Measurements from ENCODE around the gene STXBP6. TPM values are rescaled to one million over a fixed set of nuclear protein-coding genes. Genes with fewer than 3 reads are reported as not detected.

The STXBP6 gene
- total RNA-seq, 1 experiment from 2014 or later, result not detected

DNA sequence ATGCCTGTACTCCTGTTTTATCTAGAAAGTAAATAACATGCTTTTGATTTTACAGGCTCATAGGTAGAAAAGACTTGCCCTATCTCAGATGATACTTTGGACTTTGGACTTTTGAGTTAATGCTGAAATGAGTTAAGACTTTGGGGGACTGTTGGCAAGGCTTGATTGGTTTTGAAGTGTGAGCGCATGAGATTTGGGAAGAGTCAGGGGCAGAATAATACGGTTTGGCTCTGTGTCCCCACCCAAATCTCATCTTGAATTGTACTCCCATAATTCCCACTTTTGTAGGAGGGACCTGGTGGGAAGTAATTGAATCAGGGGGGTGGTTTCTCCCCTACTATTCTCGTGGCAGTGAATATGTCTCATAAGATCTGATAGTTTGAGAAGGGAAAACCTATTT, 259.8 kb downstream of the STXBP6 start:
- ChIA-PET CTCF (no interaction called here), POLR2A (no interaction called here)
- H3K4me1 ChIP-seq (ENCODE audit: control insufficient read depth, insufficient read depth, low read length), result no peaks in the 10 kb centered on the region
- in situ Hi-C loops (cut with HindIII; ENCODE audit: low pct_unique_long_range_greater_than_20kb, low sequenced_read_pairs) (no loop called here), intact Hi-C loops (cut with micrococcal nuclease; ENCODE audit: unreplicated experiment) (no loop called here)
- no peak for DNase-seq (ENCODE audit: low read depth, low spot score)
- H3K27me3 ChIP-seq (ENCODE audit: control insufficient read depth, insufficient read depth, low read length), result no peaks in the 10 kb centered on the region
- H3K4me3 ChIP-seq (ENCODE audit: low read depth in 2 of 2, low read length in 2 of 2), result no peak overlapping the region
- ATAC-seq, result no peak
- BruUV-seq (replicated peaks), result no TSS peak
- TF ChIP-seq, protein P1, sequence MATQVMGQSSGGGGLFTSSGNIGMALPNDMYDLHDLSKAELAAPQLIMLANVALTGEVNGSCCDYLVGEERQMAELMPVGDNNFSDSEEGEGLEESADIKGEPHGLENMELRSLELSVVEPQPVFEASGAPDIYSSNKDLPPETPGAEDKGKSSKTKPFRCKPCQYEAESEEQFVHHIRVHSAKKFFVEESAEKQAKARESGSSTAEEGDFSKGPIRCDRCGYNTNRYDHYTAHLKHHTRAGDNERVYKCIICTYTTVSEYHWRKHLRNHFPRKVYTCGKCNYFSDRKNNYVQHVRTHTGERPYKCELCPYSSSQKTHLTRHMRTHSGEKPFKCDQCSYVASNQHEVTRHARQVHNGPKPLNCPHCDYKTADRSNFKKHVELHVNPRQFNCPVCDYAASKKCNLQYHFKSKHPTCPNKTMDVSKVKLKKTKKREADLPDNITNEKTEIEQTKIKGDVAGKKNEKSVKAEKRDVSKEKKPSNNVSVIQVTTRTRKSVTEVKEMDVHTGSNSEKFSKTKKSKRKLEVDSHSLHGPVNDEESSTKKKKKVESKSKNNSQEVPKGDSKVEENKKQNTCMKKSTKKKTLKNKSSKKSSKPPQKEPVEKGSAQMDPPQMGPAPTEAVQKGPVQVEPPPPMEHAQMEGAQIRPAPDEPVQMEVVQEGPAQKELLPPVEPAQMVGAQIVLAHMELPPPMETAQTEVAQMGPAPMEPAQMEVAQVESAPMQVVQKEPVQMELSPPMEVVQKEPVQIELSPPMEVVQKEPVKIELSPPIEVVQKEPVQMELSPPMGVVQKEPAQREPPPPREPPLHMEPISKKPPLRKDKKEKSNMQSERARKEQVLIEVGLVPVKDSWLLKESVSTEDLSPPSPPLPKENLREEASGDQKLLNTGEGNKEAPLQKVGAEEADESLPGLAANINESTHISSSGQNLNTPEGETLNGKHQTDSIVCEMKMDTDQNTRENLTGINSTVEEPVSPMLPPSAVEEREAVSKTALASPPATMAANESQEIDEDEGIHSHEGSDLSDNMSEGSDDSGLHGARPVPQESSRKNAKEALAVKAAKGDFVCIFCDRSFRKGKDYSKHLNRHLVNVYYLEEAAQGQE (IDR thresholded peaks at IDR 0.05; ENCODE audit: insufficient read depth in 1 of 2, low read depth in 2 of 2, low read length in 1 of 2), result no peak
- TF ChIP-seq CTCF (IDR thresholded peaks at IDR 0.05), result no peak
- no peak for TF ChIP-seq SIN3A (IDR thresholded peaks at IDR 0.05; ENCODE audit: borderline replicate concordance, insufficient read depth, low read depth, low read length)
- no peak for TF ChIP-seq POLR2AphosphoS5 (IDR thresholded peaks at IDR 0.05; ENCODE audit: low read depth, low read length)
- no peak for TF ChIP-seq TCF7L2 (IDR thresholded peaks at IDR 0.05; ENCODE audit: low read depth, low read length)
- H3K9me3 ChIP-seq (ENCODE audit: control insufficient read depth, insufficient read depth, low read depth, low read length), result no peaks in the 10 kb centered on the region
- no peak overlapping the region for H3K27ac ChIP-seq (ENCODE audit: low read length)
- no peaks in the 10 kb centered on the region for H3K36me3 ChIP-seq (ENCODE audit: control insufficient read depth, insufficient read depth, low read length)

GRCh38 chr14:24789378-24789884, 260.5 kb downstream of the STXBP6 start:
- Histone ChIP-seq H3K4me1 (ENCODE audit: control insufficient read depth, insufficient read depth, low read length) (no peaks in the 10 kb centered on the region), H3K27ac (ENCODE audit: low read length) (no peak overlapping the region), H3K4me3 (ENCODE audit: low read depth in 2 of 2, low read length in 2 of 2) (no peak overlapping the region), H3K36me3 (ENCODE audit: control insufficient read depth, insufficient read depth, low read length) (no peaks in the 10 kb centered on the region), H3K27me3 (ENCODE audit: control insufficient read depth, insufficient read depth, low read length) (no peaks in the 10 kb centered on the region), H3K9me3 (ENCODE audit: control insufficient read depth, insufficient read depth, low read depth, low read length) (no peaks in the 10 kb centered on the region)
- TF ChIP-seq SIN3A (IDR thresholded peaks at IDR 0.05; ENCODE audit: borderline replicate concordance, insufficient read depth, low read depth, low read length) (no peak), POLR2AphosphoS5 (IDR thresholded peaks at IDR 0.05; ENCODE audit: low read depth, low read length) (no peak), CTCF (IDR thresholded peaks at IDR 0.05) (no peak), TCF7L2 (IDR thresholded peaks at IDR 0.05; ENCODE audit: low read depth, low read length) (no peak)
- TF ChIP-seq, protein P1 (IDR thresholded peaks at IDR 0.05; ENCODE audit: insufficient read depth in 1 of 2, low read depth in 2 of 2, low read length in 1 of 2), result no peak
- no peak for DNase-seq (ENCODE audit: low read depth, low spot score)
- ChIA-PET CTCF (no interaction called here), POLR2A (no interaction called here)
- BruUV-seq (replicated peaks), result no TSS peak
- intact Hi-C loops (cut with micrococcal nuclease; ENCODE audit: unreplicated experiment) (no loop called here), in situ Hi-C loops (cut with HindIII; ENCODE audit: low pct_unique_long_range_greater_than_20kb, low sequenced_read_pairs) (no loop called here)
- ATAC-seq, result no peak
